Fibroblast of the conjunctiva (primary cell): ENCODE data around the gene ALX4.

Experiments used
- DNase-seq: peaks from one replicate; pipeline ENCODE4 v3.0.0-alpha.2; 2010; ENCODE audit warnings: low read depth

The ALX4 gene

DNA sequence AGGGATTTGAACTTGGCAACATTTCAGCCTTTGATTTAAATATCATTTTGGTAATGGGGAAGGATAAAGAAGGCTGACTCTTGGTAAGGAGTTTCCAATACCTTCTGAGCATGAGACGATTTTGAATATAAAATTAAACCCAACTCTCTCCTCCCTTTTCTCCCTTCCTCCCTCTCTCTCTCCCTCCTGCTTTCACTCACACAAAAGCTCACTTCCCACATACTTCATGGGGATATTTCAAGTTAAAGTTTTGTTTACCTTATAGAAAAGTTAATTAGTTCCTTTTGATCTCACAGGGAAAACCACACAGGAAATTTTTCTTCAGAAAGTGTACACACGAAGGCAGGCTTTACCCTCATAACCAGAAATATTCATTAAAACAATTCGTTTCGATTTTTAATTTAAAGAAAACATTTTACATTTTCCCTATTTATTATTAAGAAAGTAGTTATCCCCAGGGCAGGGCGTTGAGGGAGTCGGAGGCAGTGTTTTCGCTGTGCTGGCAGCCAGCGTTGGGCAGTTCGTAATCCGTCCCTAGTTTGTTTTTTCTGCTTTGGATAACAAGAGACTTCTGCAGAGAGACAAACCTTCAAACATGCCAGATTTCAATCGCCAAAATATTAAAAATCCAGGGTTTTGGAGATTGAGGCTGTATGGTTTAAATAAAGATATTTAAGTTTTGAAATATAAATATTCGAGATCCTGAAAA is 25.3 kb upstream of the ALX4 start:
- no peak for DNase-seq

DNA sequence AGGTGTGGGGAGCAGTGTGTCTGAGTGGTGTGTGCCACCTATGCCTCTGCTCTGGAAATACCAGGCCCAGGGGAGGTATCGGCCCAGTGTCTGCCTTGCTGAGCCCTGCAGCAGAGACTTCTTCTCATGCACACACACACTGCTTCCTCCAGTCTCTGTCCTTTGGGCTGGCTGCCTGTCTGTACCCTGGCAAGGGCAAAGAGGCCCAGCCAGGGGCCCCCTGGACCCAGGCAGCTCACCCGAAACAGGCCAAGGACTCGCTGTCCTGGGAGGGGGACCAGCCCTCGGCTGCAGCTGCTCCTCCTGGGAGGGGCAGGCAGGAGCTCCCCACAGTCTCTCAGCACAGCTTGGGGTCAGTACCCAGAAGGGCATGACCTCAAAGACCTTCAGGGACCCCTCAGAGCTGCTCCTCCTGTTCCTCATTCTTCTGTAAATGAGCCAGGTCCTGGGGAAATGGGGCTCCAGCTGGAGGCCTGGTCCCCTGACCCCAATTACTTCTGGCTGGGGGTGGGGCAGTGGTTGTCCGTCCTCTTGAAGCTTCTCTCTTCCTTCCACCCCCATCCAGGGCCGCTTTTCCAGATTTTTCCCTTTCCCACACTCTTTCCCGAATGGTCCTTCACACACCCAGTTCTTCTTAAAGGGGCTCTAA is 24.5 kb upstream of the ALX4 start:
- DNase-seq: no peak

DNA sequence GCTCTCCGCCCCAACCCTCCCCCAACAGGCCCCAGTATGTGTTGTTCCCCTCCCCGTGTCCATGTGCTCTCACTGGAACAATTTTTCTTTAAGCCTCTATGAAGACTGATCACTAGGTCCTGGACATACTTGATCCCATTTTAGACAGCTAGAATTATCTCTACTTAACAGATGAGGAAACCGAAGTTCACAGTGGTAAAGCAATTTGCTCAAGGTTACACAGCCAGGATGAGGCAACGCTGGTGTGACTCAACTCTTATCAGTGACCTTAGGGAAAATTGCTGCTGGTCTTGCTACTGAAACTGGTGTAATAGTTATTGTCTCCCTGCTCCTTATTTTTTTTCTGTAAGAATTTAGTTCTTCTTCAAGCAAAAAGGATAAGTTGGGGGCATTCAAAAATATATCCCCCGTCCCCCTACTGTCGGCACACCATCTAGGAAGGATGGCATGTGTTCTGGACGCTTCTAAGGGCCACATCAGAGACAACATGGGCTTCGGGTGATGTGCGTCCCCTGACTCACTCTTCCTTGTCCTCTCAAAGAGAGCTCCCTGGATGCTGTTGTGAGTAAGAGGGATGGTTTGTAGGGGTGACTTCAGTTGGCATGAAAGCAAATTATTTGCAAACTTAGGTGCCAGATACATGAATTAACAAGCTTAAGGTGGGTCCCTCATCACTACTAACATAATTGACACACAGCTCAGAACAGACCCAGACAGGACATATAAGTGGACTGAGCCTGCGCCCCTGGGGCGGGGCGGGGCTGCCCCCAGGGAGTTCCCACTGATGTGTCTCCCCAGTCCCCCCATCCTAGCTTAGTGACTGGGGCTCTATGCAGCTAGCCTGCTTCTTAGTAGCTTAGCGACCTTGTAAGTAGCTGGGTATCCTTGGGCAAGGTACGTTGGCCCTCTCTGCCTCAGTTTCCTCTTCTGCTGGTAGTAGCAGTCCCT is 23.6 kb upstream of the ALX4 start:
- DNase-seq: no peak

DNA sequence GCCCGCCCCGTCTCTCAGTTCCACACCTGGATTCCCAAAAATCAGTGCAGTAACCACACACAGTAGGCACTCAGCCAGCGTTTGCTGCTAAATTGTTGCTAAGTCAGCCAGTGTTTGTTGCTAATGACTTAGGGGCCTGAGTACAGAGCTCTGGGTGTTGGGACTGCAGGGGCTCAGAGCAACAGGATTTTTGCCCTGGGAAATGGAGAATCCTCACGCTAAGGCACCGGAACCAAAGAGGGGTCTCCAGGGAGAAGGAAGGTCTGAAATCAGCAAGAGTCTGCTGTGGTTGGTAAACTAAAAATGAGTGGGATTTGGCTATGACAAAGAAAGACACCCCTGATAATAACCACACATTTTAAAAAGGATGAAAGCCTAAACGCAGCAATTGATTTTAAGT is 22.7 kb upstream of the ALX4 start:
- DNase-seq: no peak

DNA sequence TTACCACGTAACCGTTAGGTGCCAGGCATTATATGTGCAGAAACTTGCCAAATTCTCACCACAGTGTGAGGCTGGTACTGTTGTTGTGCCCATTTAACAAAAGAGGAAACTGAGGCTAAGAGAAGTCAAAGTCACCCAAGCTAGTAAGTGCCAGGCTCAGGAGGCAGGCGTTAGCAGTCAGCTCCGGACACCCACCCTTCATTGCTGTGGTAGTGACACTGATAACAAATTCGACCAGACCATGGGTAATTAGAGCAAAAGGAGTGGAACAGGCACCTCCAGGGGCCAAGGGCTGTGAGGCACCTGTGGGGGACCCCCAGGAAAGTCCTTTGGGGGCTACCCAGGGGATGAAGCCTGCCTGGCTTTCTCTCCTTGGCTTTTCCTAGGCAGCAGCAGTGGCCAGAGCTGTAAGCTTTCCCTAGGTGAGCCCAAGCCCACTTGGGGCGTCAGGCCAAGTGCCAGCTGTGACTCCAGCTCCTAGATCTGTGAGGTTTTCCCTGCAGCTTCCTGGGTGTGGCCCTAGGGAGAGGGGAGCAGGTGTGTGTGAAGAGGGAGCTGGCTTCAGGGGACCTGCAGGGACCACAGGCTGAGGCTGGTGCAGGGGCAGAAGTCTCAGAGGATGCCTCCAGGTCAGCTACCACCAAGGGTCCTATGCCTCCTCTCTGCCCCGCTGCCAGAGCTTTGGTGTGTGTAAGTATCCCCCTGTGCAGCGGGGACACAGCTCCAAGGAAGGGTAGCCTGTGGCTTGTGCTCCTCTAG is 19.7 kb upstream of the ALX4 start:
- no peak for DNase-seq

DNA sequence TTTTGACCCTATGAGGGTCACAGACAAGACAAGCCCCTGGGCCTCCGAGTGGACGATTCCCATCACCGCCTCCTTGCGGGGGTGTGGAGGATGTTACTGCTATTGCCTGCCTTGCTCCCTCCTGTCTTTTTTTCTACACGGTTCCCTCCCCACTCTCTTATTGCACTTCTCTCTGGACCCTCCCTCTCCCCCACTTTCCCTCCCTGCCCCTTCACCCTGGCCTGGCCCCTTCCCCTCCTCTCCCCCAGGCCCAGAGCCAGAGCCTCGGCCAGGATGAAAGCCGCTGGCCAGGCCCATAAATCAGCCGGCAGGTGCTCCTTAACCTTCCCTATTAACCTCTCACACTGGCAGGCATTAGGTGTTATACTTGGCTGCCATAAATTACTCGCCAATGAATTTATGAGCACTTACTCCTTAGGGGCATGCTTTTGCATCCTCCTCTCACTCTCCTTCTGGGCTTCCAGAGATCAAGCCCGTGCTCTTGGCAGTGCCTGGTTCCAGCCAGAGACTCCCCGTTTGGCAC is 18.3 kb upstream of the ALX4 start:
- DNase-seq: no peak

DNA sequence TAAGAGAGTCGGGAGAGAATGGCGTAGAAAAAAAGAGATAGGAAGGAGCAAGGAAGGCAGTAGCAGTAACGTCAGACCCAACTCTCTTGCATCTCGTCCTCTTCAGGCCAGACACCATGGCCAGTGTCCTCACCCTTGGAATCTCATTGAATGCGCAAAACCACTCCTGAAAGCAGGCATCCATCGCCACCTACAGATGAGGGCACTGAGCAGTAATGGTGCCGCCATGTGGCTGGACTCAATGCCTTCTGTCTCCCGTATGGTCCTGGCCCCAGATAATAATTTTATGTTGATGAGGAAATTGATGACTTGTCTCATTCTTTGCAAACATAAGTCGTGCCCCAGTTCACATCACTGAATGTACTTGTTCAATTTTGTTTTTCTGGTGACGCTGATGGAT is 17.8 kb upstream of the ALX4 start:
- DNase-seq: no peak

DNA sequence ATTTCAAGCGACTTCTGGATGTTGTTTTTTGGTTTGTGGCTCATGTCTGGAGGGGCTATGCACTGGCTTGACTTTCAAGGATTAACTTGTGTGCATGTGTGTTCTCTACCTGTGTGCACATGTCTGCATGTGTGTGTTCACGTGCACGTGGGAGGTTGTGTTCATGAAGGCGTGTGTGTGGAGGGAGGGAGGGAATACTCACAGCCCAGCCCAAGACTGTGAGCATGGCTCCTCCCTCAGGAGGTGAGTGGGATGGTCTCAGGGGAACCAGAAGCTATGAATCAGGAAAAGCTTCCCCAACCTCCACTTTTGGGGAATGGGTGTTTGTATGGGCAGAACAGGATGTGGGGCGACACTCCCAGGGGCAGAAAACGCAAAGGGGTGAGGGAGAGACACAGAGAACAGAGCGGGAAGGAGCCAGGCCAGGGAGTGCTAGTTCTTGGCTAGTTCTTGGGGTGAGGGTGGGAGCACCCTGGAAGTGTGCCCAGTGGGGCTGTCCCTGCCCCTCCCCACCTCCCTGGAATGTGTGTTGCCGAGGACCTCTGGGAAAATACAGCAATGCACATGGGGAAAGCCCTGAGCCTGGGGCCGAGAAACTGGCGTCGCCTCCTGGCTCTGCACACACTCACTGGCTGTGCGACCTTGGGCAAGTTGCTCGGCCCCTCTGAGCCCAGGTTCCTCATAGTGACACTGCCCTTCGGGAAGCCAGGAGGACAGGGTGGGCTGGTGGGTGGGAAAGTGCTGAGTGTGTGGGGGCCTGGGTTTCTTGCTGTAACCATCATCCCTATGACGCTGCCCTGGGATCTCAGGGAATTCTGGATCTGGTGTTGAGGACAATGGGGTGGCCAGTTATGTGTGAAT is 16.9 kb upstream of the ALX4 start:
- no peak for DNase-seq

DNA sequence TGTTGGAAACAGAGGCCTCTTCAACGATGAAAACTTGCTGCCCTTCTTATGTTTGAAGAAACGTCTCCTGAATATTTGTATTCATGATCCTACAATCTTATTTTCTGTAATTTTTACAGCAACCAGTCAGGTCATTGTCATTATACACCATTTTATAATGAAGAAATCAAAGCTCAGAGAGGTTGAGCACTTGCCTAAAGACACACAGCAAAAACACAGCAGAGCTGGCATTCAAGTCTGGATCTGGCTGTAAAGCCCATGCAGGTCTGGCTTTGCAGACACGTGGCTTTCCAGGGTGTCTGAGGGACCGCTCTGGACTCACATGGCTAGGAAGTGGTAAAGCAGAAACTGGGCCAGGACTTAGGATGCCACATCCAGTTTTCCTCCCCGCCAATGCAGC is 15.8 kb upstream of the ALX4 start:
- no peak for DNase-seq

DNA sequence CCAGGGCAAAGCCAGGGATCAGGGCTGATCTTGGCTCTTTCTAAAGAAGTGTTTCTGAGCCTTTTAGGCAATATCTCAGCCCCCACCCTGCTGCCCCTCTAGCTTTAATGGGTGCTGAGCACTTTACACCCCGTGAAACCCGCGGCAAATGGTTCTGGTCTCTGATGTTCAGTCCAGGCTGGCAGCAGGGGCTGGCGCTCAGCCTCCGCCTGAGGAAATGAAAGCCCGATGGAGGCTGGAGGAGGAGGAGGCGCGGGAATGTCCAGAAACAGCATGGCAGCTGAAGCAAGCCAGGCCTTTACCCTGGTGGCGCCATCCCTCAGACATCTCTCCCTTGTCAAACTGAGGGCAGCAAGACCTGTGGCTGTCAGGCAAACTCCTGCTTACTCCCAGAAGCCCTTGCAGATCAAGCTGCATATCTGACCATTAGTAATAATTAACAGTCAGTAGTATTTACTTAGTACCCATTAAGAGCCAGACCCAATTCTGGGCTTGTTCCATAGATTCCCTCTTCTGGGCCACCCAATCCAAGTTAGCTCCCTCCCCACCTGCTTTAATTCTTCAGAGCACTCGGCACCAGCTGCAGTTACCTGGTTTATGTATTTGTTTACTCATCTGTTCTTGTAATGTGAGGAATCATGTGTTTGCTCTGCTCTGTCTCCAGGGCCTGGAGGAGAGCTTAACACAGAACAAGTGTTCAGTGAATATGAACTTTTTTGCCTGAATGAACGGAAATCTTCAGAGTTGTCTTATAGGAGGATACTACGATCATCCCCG is 15.0 kb upstream of the ALX4 start:
- DNase-seq: no peak

DNA sequence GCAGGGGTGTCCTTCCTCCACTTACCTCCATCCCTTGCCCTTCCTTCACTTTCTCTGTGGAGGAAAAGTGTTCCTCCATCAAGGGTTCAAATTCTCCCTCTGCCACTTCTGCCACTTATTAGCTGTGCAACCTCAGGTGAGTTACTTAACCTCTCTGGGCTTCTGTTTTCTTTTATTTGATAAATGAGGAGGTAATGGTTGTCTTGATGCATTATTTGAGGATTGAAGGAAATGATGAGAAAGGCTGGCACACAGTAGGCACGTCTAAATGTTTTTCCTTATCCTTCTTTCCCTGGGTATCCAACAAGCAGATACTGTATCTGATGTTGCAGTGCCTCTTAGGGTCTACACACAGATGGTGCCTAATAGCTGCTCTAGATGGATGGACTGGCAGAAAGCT is 14.3 kb upstream of the ALX4 start:
- no peak for DNase-seq

DNA sequence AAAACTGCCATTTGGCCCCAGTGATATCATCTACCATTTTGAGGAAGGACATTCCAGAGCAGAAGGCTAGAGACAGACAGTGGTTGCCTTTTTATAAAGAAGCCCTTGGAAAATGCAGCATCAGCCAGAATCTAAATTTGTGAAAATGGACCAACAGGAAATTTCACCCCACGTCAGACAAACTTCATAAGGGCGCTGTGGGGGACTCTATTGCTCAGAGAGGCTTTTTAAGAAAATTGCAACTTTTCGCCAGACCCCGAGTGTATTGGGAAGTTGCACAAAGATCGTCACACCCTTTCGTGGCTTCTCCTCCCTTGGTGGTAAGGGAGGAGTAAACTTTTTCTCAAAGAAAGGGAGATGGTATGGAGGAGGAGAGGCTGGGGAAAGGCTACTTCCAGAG is 12.3 kb upstream of the ALX4 start:
- DNase-seq: no peak

DNA sequence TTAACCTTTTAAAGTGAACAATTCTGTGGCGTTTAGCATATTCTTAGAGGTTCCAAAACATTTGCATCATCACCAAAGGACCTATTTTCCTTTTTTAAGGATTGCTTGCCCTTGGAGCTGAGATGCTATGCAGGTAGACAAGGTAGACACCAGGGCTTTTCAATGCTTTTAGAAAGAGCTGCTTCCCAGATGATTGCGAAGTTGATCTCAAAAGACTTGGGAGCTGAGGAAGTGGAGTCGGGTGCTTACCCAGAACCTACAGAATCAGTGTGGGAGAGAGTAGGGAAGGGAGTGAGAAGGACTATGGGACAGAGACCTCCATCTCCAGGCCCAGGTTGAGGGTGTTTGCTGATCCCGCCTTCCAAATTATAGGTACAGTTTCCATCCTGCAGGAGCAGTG is 11.1 kb upstream of the ALX4 start:
- no peak for DNase-seq

DNA sequence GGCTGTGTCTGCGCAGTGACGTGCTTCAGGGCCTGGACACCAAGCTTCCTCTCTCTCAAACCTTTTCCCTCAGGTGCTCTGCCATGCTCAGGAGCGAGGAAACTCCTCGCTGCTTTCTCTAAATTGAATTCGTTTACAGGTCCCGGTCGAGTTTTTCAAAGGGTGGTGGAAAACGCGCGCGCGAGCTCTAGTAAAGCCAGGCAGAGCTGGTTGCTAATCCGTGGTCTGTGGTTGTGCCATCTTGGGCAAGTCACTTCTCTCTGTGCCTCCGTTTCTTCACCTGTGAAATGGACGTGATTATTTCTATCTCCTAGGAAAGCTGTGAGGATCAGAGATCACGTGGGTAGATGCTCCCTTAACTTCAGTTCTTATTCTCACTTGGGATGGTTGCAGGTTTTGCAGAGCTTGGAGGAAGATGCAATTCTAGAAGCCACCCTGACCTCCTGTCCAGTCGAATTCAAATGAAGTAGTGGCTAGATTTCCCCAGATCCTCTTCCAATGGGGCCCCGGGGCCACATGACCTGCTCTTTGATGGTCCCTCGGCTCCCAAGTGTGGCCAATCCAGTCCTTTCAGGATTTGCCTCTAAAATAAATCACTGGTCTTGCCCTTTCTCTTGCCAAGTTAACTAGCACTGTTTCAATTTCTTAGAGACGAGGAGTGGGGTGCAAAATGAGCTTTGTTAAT is 10.5 kb upstream of the ALX4 start:
- DNase-seq: no peak

DNA sequence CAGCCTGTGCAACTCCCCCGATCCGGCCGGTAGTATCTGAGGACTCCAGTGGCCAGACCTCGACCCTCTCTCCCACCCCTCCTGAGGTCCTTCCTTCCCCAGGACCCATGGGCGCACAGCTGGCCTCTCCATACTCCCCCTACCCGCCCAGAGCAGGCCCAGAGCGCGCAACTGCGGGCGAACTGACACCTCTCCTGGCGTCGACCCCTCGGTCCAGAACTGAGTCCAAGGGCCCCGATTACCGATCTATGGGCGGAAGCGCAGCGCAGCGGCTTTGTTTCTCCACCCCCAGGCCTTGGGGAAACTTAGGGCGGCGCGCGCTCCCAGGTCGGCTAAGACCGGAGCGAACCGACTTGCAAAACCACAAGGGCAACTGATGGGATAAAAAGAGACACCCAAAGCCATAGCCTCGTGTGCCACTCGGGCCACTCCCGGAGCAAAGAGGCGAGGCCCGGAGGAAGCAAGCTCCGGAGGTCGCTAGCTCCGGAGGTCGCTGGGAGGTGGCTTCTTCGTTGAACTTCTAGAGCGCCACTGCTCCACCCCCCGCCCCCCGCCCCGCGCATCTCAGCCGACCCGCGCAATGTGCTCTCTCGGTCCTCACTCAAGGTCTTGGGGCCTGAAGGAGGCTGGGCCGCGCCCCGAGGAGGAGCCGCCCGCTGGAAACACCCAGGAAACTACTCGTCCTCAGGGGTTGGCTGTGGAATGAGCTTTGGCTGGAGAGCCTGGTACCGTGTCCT is 9.8 kb upstream of the ALX4 start:
- no peak for DNase-seq

DNA sequence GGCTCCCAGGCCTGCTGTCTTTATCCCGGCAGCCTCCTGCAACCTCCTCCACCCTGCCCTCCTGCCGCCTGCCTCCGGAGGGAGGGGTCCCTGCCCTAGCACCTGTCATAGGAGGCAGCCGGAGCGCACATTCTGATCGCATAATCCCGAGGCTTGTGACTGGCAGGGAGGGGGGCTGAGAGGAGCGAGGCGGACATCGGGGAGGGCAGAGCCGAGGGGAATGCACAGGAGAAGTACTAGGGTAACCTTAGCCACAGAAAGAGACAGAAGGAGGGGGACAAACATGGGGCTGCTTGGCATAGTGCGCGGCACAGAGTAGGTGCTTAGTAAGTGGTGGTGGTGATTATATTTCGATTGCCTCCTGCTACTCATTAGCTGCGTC is 9.2 kb upstream of the ALX4 start:
- no peak for DNase-seq

DNA sequence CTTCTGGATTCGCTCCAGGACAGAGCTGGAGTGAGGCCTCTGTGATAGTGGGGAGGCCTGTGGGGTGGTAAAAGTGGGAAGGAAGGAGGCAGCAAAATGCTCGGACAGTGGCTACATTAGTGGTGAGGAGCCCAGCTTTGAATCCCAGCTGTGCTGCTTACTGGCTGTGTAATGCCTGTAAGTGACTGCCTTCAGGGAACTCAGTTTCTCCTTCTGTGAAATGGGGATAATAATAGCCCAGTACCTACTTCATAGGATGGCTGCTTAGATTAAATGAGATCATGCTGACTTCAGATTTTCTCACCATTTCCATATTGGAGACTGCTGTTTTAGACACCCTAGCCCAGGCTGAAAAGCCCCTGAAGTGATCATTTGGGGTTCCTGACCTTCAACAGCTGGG is 8.4 kb upstream of the ALX4 start:
- no peak for DNase-seq

DNA sequence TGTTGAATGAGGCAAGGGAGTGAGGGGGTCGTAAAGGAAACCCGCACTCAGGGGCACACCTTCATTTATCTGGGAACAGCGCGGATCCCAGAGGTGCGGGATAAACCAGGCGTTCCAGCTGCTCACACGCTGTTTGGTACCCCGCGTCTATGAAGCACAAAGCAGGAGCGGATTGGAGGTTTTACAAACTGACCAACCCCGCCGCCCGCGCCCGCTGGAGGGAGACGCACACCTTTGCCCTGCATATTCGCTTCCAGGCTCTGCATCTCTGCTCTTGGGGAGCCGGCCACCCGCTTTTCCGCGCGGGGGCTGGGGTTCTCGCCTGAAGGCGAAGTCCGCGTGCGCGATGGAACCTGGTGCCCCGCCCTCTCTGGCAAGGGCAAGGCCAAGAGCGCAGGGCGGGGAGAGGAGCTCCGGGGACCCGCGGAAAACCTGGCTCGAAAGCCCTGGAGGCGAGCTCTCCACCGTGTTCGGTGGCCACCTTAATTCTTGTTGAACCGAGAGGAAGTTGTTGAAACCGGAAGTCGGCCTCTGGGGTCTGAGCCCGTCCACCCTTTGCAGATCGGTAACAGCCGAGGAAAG is 6.8 kb upstream of the ALX4 start:
- DNase-seq: no peak
